IMR-90 (cell line): ENCODE data around the gene OSGEP. TPM values are rescaled to one million over a fixed set of nuclear protein-coding genes. Genes with fewer than 3 reads are reported as not detected.

Source experiments
- polyA plus RNA-seq, 3 experiments: library from polyadenylated mRNA; depleted of rRNA; stranded (reverse); fragments of >200 nt; gene quantifications; 2 replicates each; pipeline ENCODE4 v1.2.3, GENCODE V29; 2012; ENCODE audit warnings: low replicate concordance in 1 of 3
- total RNA-seq: library from RNA; depleted of rRNA; stranded (reverse); fragments of >200 nt; gene quantifications from 2 replicates; pipeline ENCODE4 v1.2.3, GENCODE V29; 2012
- TF ChIP-seq, protein P1 (sequence below): fragments of 150-350 bp; IDR thresholded peaks from 2 replicates; pipeline ENCODE4 v1.6.1; 2016; ENCODE audit warnings: low read depth, mild to moderate bottlenecking, low read length, moderate library complexity, borderline replicate concordance

Gene OSGEP
- total and polyA plus RNA-seq, 2 of the 4 experiments (the other 2 are of a cell fraction): 24.7 to 32.4 TPM

DNA sequence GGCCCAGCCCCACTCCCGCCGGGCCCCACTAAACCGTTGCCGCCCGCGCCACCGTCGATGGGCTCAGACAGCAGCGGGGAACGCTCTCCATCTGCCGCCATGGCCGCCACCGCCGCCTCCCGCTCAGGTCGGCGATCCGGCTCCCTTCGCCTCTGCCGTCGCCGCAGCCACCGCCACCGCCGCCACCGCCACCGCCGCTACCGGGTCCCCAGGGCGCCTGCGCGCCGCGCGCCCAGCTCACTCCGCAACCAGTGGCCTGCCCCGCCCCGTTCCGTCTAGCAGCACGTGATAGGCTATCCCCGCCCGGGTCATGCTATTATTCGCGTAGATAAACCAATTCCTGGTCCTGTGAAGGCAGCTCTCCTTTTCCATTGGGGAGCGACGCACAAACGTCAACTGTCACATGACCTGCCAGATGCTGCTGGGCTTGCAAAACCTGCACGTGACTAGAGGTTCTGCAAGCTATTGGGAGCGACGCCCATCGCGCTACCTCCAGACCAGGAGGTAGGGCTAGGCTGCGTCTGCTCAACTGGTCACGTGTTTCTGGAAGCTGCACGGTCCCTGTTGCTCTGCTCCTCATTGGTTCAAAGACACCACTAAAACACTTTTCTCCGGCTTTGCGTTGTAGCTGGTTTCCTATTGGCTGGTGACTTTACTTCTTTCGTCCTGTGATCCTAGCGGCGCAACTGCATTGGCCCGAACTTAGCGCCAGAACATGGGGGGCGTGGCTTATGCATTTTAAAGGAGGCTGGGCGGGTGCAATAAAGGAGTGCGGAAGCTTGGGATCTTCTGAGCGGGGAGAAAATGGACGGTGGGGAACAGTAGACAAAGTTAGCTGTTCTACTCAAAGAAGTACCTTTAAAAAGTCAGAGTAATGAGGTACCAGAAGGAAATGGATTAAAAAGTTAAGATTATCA, 6.9 kb upstream of the OSGEP start, which contains the start of gene PIP4P1 (continued):
- TF ChIP-seq, protein P1, sequence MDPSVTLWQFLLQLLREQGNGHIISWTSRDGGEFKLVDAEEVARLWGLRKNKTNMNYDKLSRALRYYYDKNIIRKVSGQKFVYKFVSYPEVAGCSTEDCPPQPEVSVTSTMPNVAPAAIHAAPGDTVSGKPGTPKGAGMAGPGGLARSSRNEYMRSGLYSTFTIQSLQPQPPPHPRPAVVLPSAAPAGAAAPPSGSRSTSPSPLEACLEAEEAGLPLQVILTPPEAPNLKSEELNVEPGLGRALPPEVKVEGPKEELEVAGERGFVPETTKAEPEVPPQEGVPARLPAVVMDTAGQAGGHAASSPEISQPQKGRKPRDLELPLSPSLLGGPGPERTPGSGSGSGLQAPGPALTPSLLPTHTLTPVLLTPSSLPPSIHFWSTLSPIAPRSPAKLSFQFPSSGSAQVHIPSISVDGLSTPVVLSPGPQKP: no peak
